Stomach (tissue), 4 donors: ENCODE results near the gene C13orf42.

Experiments
- EP300 ChIP-seq: sonication (generic); formaldehyde crosslinking; IDR thresholded peaks from one replicate; pipeline ENCODE4 v1.6.1; 2017; ENCODE audit warnings: antibody characterized with exemption
- POLR2A ChIP-seq, 4 donors: fragments of 450-650 bp; IDR thresholded peaks; one replicate each; pipeline ENCODE4 v1.6.1; 2016; ENCODE audit warnings: antibody characterized with exemption in 4 of 4, control low read depth in 2 of 4, mild to moderate bottlenecking in 1 of 4, moderate library complexity in 1 of 4
- POLR2AphosphoS5 ChIP-seq, 3 donors: sonication (generic); formaldehyde crosslinking; IDR thresholded peaks; one replicate each; pipeline ENCODE4 v1.6.1; 2016; ENCODE audit warnings: antibody characterized with exemption in 3 of 3
- TF ChIP-seq, protein P1 (sequence below), 7 experiments: fragments of 450-650 bp in 4 of 7; fragments of 200-600 bp in 3 of 7; sonication (generic) in 3 of 7; IDR thresholded peaks; one replicate each; pipeline ENCODE4 v1.5.1; 2016 to 2019; ENCODE audit warnings: antibody characterized with exemption in 7 of 7, control low read depth in 2 of 7, mild to moderate bottlenecking in 1 of 7

DNA sequence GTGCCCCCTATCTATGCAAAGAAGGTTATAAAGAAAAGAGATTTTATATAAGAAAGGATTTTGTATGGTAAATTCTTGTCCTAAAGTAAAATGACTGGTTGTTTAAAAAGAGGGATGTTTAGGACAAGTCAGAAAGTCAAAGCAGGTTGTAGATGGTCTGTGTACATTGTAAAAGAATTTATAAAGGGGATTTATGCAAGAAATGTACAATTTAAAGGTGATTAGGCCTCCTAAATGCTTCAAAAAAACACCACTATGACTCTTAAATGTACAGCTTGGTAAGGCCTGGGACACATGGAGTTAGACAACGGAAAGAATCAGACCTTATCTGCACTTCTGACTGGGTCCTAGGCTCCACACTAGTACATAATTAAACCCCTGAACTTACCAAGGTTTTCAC lies 19.3 kb upstream of the C13orf42 start:
- TF ChIP-seq, protein P1, sequence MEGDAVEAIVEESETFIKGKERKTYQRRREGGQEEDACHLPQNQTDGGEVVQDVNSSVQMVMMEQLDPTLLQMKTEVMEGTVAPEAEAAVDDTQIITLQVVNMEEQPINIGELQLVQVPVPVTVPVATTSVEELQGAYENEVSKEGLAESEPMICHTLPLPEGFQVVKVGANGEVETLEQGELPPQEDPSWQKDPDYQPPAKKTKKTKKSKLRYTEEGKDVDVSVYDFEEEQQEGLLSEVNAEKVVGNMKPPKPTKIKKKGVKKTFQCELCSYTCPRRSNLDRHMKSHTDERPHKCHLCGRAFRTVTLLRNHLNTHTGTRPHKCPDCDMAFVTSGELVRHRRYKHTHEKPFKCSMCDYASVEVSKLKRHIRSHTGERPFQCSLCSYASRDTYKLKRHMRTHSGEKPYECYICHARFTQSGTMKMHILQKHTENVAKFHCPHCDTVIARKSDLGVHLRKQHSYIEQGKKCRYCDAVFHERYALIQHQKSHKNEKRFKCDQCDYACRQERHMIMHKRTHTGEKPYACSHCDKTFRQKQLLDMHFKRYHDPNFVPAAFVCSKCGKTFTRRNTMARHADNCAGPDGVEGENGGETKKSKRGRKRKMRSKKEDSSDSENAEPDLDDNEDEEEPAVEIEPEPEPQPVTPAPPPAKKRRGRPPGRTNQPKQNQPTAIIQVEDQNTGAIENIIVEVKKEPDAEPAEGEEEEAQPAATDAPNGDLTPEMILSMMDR (IDR thresholded peaks at IDR 0.05), result no peak
- TF ChIP-seq POLR2AphosphoS5 (IDR thresholded peaks at IDR 0.05) (no peak), POLR2A (IDR thresholded peaks at IDR 0.05) (no peak), EP300 (no peak)
